SK-N-MC (cell line): ENCODE results near the gene FAM107B.

ENCODE experiments used
- DNase-seq: peaks from one replicate; pipeline ENCODE4 v3.0.0-alpha.2; 2011; ENCODE audit warnings: low read depth, low spot score
- H3K27ac ChIP-seq: fragments of 200-600 bp; sonication (generic); 2 replicates; pipeline ENCODE4 v1.5.1; 2016; ENCODE audit warnings: mixed run types
- H3K36me3 ChIP-seq: fragments of 200-600 bp; sonication (generic); 2 replicates; pipeline ENCODE4 v1.6.1; 2017; ENCODE audit warnings: antibody characterized with exemption, low read length, mixed read lengths; ENCODE audit not compliant: insufficient read depth
- H3K4me3 ChIP-seq: fragments of 200-600 bp; sonication (generic); 2 replicates; pipeline ENCODE4 v1.5.1; 2016
- H3K9ac ChIP-seq: fragments of 200-600 bp; sonication (generic); 2 replicates; pipeline ENCODE4 v1.8.0; 2017; ENCODE audit warnings: mixed run types, mixed read lengths; ENCODE audit not compliant: insufficient read length
- H3K9me3 ChIP-seq: fragments of 200-600 bp; sonication (generic); 2 replicates; pipeline ENCODE4 v1.6.1; 2017; ENCODE audit warnings: low read depth, mild to moderate bottlenecking, antibody characterized with exemption, low read length, moderate library complexity, mixed read lengths
- EZH2 ChIP-seq: fragments of 200-600 bp; sonication (generic); IDR thresholded peaks from one replicate; pipeline ENCODE4 v1.6.1; 2017; ENCODE audit warnings: antibody characterized with exemption
- FOXP2 ChIP-seq: optimal IDR thresholded peaks from 2 replicates; pipeline ENCODE3; 2011; ENCODE audit warnings: mild to moderate bottlenecking, moderate library complexity; ENCODE audit not compliant: insufficient read depth; ENCODE audit errors: extremely low read length, control extremely low read depth
- POLR2AphosphoS5 ChIP-seq: IDR thresholded peaks from 2 replicates; pipeline ENCODE4 v1.6.1; 2012; ENCODE audit warnings: mild to moderate bottlenecking, low read depth, low read length, borderline replicate concordance

FAM107B gene

DNA sequence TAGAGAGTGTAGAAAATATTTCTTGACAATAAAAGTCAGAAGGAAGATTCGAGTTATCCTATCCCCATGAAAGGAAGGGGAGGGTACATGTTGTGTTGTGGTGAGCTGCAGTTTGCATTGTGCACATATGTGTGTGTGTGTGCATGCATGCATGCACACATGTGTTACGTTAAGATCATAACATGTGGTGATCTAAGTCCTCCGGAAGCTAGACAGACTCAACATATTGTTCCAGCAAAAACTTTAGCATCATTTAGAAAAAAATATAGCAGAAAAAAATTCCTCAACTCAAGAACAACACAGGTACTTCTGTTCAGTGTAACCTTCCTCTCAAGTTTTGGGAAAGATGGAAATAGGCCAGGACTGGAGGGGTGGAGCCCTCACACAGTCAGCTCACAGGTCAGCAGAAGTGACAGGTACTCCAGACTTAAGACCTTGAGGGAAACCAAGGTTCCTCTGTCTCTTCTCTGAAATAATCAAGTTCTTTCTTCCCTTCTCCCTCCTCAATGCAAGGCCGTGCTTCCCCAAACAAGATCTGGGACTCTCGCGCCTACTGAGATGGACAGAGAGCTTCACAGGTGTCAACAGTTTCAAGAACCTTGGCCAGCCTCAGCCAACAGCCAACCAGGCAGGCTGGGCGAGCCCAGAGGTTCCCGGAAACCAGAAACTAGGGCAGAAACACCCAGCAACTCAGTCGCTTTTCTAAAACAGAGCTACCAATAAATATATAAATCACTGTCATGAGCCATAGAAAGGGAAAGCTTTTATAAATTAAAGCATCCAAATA lies 205.2 kb downstream of the FAM107B start:
- Histone ChIP-seq H3K36me3 (no peaks in the 10 kb centered on the region), H3K9ac (no peak overlapping the region)

DNA sequence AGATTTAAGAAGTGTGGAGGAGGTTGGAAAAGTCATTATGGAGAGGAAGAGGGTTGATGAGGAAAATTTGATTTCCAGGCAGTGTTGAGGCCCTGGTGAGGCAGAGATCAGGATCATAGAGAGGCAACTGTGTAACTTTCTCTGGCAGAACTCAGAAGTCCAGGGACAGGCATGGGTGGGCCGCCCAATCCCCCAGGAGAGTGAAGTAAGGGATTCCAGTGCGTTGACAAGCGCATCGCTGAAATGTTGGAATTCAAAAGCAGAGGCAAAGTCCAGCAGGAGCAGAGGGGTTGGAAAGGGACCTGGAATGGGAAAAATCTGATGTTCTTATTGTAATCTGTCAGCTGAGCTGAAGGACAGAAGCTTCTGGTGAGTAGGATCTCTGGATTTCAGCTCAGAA lies 207.3 kb downstream of the FAM107B start:
- no peak for TF ChIP-seq EZH2
- no peak for TF ChIP-seq POLR2AphosphoS5
- TF ChIP-seq FOXP2, result no peak
- Histone ChIP-seq H3K27ac (no peak overlapping the region), H3K36me3 (no peaks in the 10 kb centered on the region), H3K9me3 (no peaks in the 10 kb centered on the region), H3K9ac (no peak overlapping the region), H3K4me3 (no peak overlapping the region)
- no peak for DNase-seq

More for the DNA sequence above, 205.2 kb downstream of the FAM107B start:
- H3K27ac ChIP-seq, result no peak overlapping the region
- DNase-seq, result no peak
- H3K9me3 ChIP-seq, result no peaks in the 10 kb centered on the region
- no peak overlapping the region for H3K4me3 ChIP-seq
- TF ChIP-seq POLR2AphosphoS5, result no peak

DNA sequence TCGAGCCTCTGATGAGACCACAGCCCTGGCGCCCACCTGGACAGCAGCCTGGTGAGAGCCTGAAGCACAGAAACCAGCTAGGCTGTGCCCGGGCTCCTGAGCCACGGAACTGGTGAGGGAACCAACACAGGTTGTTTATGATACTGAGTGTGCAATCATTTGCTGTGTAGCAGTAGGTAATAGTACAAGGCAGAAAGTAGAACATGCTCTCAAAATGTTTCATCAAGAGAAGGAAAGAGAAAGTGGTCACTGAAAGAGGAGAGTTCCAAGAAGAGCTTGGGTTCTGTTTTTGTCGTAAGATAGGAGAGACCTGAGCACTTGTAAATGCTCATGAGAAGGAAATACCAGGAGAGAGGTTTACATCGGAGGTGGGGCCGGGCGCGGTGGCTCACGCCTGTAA lies 208.2 kb downstream of the FAM107B start:
- Histone ChIP-seq H3K9me3 (no peaks in the 10 kb centered on the region), H3K27ac (no peak overlapping the region), H3K4me3 (no peak overlapping the region), H3K36me3 (no peaks in the 10 kb centered on the region), H3K9ac (no peak overlapping the region)
- DNase-seq, result no peak
- no peak for TF ChIP-seq FOXP2

DNA sequence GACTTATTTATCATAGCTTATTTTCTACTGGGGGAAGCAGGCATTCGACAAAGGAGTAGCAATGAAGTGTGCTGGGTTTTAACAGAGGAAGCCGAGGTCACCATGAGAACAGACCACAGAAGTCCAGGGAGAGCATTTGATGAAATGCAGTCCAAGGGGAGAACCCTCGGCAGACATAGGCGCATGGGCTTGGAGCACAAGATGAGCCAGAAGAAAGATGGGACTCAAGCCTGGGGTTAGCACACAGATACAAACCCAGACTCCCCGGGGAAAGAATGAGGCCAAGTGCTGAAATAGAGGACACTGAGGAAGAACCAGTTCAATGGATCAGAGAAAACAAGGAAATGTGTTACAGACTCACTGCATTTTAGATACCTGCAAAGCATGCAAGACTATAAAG lies 209.5 kb downstream of the FAM107B start:
- no peak overlapping the region for H3K4me3 ChIP-seq
- no peaks in the 10 kb centered on the region for H3K9me3 ChIP-seq
- TF ChIP-seq POLR2AphosphoS5, result no peak
- no peak for TF ChIP-seq EZH2
- TF ChIP-seq FOXP2, result no peak
- no peak overlapping the region for H3K27ac ChIP-seq
- no peak for DNase-seq
- H3K36me3 ChIP-seq, result no peaks in the 10 kb centered on the region
- no peak overlapping the region for H3K9ac ChIP-seq

DNA sequence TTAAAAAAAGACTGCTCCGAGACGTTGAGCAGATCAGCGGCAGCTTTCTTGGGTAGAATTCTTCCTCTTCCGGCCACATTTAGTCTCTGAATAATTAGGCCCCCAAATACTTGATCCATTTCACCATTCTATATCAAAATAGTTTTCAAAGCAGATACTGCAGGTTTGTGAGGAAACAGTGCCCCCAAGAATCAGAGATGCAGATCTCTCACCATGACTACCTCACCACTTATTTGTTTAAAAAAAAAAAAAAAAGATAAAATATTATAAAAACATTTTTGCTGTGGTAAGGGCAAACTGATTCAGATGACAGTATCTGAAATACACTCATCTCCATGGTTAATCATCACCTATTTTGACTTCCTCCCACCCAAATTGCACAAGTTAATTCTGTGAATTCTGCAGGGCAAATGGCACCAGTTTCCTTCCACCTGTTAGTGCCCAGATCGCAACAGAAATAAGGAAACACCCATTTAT lies 210.4 kb downstream of the FAM107B start:
- Histone ChIP-seq H3K36me3 (no peaks in the 10 kb centered on the region), H3K4me3 (no peak overlapping the region), H3K9ac (no peak overlapping the region), H3K9me3 (no peaks in the 10 kb centered on the region), H3K27ac (no peak overlapping the region)
- TF ChIP-seq EZH2 (no peak), POLR2AphosphoS5 (no peak), FOXP2 (no peak)
- no peak for DNase-seq

DNA sequence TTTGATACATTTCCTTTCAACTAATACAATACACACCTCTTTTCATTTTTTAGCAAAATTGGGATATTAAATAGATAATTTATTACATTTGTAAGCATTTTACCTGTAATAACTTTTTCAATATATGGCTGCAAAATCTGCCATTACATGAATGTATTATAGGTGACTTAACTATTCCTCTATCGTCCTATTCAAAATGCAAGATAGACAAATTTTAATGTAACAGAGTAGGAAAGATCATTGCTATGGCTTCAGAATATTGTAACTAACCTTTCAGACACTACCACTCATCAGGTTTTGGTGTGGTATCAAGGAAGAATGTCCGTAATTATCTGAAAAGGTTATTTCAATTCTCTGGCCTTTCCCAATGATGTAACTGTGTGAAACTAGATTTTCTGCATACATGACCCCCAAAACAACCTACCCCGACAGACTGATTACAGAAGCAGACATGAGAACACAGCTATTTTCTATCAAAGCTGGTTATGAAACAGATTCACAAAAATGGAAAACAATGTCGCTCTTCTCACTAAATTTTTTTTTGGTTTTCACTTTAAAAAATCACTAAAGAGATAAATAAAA lies 211.2 kb downstream of the FAM107B start:
- no peak for DNase-seq
- Histone ChIP-seq H3K9me3 (no peaks in the 10 kb centered on the region), H3K27ac (no peak overlapping the region), H3K9ac (no peak overlapping the region), H3K36me3 (no peaks in the 10 kb centered on the region), H3K4me3 (no peak overlapping the region)
- TF ChIP-seq EZH2 (no peak), POLR2AphosphoS5 (no peak), FOXP2 (no peak)

DNA sequence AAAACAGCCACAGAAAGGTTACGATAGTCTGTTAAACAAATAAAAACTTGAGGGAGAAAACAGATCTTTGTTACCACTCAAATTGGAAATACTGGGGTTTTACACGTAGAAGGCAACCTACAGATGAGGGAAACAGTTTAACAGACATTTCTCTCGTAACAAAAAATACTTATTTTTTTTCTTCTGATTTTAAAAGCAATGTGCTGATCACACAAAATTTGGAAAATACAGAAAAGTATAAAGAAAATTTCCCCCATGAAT lies 211.7 kb downstream of the FAM107B start:
- no peak overlapping the region for H3K27ac ChIP-seq
- no peaks in the 10 kb centered on the region for H3K36me3 ChIP-seq
- DNase-seq, result no peak
- TF ChIP-seq POLR2AphosphoS5 (no peak), EZH2 (no peak), FOXP2 (no peak)
- H3K9ac ChIP-seq, result no peak overlapping the region
- no peaks in the 10 kb centered on the region for H3K9me3 ChIP-seq
- H3K4me3 ChIP-seq, result no peak overlapping the region

DNA sequence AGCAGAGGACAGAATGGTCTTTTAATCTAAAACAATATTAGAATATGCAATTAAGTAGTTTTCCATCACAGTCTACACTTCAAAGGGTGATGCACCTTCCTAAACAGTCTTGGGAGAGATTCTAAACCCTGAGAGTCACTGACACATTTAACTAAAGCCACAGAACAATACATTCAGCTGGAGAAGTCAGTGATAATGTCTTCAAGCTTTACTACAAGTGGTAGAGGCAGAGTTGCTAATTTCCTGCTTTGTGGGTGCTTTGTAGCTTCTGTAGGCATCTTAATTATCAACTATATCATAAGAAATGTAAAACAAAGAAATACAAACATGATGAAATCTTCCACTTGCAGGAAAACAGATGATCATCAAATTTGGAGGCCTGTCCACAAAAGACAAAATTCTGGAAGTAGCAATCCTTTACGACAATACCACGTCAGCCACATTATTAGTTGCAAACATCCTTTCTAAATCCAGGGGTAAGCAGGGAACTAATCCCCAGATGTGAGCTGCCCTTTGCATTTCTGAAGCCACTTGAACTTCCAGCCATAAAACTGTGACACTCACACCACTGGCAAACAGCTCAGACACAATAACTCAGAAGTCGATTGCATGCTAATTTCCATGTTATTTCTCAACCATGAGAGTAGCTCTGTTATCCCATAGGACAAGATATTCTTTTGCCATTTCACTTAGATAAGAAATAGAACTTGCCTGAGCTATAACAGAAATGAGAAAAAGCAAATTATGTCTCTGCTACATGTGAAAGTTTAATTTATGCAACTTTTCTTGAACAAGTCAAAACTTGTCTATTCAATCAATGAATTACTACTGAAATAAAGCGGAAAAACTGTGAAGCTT lies 212.2 kb downstream of the FAM107B start:
- H3K36me3 ChIP-seq, result no peaks in the 10 kb centered on the region
- H3K4me3 ChIP-seq, result no peak overlapping the region
- no peak for DNase-seq
- H3K9me3 ChIP-seq, result no peaks in the 10 kb centered on the region
- H3K27ac ChIP-seq, result no peak overlapping the region
- TF ChIP-seq FOXP2, result no peak
- no peak for TF ChIP-seq EZH2
- no peak for TF ChIP-seq POLR2AphosphoS5
- H3K9ac ChIP-seq, result no peak overlapping the region
